PC-3 (cell line): Measurements from ENCODE around the gene DACT2. TPM values are rescaled to one million over a fixed set of nuclear protein-coding genes. Genes with fewer than 3 reads are reported as not detected.

Experiments
- ATAC-seq: fragments of 200-7000 bp; cut with Tn5 transposase; 2 replicates; pipeline ENCODE4 v1.9.1; 2020; ENCODE audit warnings: mild to moderate bottlenecking, moderate library complexity
- BruUV-seq: library from RNA; stranded (reverse); fragments of 400-500 nt; replicated peaks from 2 replicates; lab custom pipeline; 2021; lab: Mats Ljungman, UMichigan
- CTCF ChIA-PET: fragments of 300-600 bp; sonication (Branson Sonifier 250); formaldehyde crosslinking; loops from one replicate; lab custom pipeline; 2022; ENCODE audit warnings: antibody characterized with exemption; lab: Charles Lee
- POLR2A ChIA-PET: fragments of 300-600 bp; sonication (Branson Sonifier 250); formaldehyde crosslinking; loops from one replicate; lab custom pipeline; 2022; ENCODE audit warnings: antibody characterized with exemption; ENCODE audit not compliant: unreplicated experiment; lab: Charles Lee
- DNase-seq: peaks from one replicate; pipeline ENCODE4 v3.0.0-alpha.2; 2015
- H2AFZ ChIP-seq: fragments of 300-600 bp; sonication (generic); 2 replicates; pipeline ENCODE4 v1.6.0; 2016; ENCODE audit warnings: antibody characterized with exemption, low read length
- H3F3A ChIP-seq: fragments of 300-600 bp; sonication (generic); one replicate; pipeline ENCODE4 v1.6.0; 2017; ENCODE audit warnings: antibody characterized with exemption, low read length, control low read depth, mild to moderate bottlenecking; ENCODE audit not compliant: unreplicated experiment
- H3K27ac ChIP-seq: fragments of 300-600 bp; sonication (generic); 2 replicates; pipeline ENCODE4 v1.5.1; 2016; ENCODE audit warnings: mild to moderate bottlenecking, low read length
- H3K27me3 ChIP-seq: fragments of 300-600 bp; sonication (generic); 2 replicates; pipeline ENCODE4 v1.6.1; 2016; ENCODE audit warnings: low read length, mixed read lengths
- H3K36me3 ChIP-seq: fragments of 300-600 bp; sonication (generic); 2 replicates; pipeline ENCODE4 v1.6.1; 2016; ENCODE audit warnings: low read depth, mixed run types, low read length, mixed read lengths
- H3K4me1 ChIP-seq: fragments of 300-600 bp; sonication (generic); 2 replicates; pipeline ENCODE4 v1.5.1; 2016; ENCODE audit warnings: low read length; ENCODE audit not compliant: insufficient read depth
- H3K4me2 ChIP-seq: fragments of 300-600 bp; sonication (generic); 2 replicates; pipeline ENCODE4 v1.6.0; 2016; ENCODE audit warnings: low read length
- H3K4me3 ChIP-seq: fragments of 300-600 bp; sonication (generic); 2 replicates; pipeline ENCODE4 v1.5.1; 2016; ENCODE audit warnings: mild to moderate bottlenecking, low read length, mixed read lengths
- H3K79me2 ChIP-seq: fragments of 300-600 bp; sonication (generic); 2 replicates; pipeline ENCODE4 v1.6.1; 2017; ENCODE audit warnings: low read length, mixed read lengths
- H3K9ac ChIP-seq: fragments of 300-600 bp; sonication (generic); 2 replicates; pipeline ENCODE4 v1.6.0; 2016; ENCODE audit warnings: mild to moderate bottlenecking, low read length
- H3K9me2 ChIP-seq: fragments of 300-600 bp; sonication (generic); replicated peaks from 2 replicates; pipeline ENCODE4 v1.6.1; 2016; ENCODE audit warnings: mixed run types, low read length, mixed read lengths
- H3K9me3 ChIP-seq: fragments of 300-600 bp; sonication (generic); 2 replicates; pipeline ENCODE4 v1.6.1; 2016; ENCODE audit warnings: low read length, mixed read lengths
- H4K20me1 ChIP-seq: fragments of 300-600 bp; sonication (generic); 2 replicates; pipeline ENCODE4 v1.6.1; 2016; ENCODE audit warnings: low read length, mixed read lengths
- EZH2 ChIP-seq: fragments of 300-600 bp; sonication (generic); IDR thresholded peaks from one replicate; pipeline ENCODE4 v1.6.1; 2017; ENCODE audit warnings: antibody characterized with exemption, mild to moderate bottlenecking, low read length; ENCODE audit not compliant: unreplicated experiment
- EZH2phosphoT487 ChIP-seq: fragments of 300-600 bp; sonication (generic); IDR thresholded peaks from 2 replicates; pipeline ENCODE4 v1.6.1; 2018; ENCODE audit warnings: mild to moderate bottlenecking, antibody characterized with exemption, low read length, borderline replicate concordance
- intact Hi-C: fragments of 100-400 bp; cut with micrococcal nuclease; formaldehyde crosslinking; loops from 2 replicates; pipeline ENCODE4 v1.9.0; 2023
- total RNA-seq: library from RNA; depleted of rRNA; stranded (reverse); fragments of >200 nt; gene quantifications from 2 replicates; pipeline ENCODE4 v1.2.3, GENCODE V29; 2014
- TF ChIP-seq, protein P1 (sequence below): fragments of 300-600 bp; sonication (generic); conservative IDR thresholded peaks from 2 replicates; pipeline ENCODE4 v1.5.1; 2017; ENCODE audit warnings: antibody characterized with exemption, low read depth, mild to moderate bottlenecking, low read length

Gene DACT2
- total RNA-seq, 1 experiment from 2014 or later, result not detected

- H3F3A ChIP-seq, result no peaks in the 10 kb centered on the region
- no peak for DNase-seq
- H3K27ac ChIP-seq, result no peak overlapping the region
- no peaks in the 10 kb centered on the region for H3K79me2 ChIP-seq
- intact Hi-C loops, result no loop called here
- H3K4me1 ChIP-seq, result no peaks in the 10 kb centered on the region
- no peak for TF ChIP-seq EZH2
- no peak for TF ChIP-seq EZH2phosphoT487
- TF ChIP-seq, protein P1, sequence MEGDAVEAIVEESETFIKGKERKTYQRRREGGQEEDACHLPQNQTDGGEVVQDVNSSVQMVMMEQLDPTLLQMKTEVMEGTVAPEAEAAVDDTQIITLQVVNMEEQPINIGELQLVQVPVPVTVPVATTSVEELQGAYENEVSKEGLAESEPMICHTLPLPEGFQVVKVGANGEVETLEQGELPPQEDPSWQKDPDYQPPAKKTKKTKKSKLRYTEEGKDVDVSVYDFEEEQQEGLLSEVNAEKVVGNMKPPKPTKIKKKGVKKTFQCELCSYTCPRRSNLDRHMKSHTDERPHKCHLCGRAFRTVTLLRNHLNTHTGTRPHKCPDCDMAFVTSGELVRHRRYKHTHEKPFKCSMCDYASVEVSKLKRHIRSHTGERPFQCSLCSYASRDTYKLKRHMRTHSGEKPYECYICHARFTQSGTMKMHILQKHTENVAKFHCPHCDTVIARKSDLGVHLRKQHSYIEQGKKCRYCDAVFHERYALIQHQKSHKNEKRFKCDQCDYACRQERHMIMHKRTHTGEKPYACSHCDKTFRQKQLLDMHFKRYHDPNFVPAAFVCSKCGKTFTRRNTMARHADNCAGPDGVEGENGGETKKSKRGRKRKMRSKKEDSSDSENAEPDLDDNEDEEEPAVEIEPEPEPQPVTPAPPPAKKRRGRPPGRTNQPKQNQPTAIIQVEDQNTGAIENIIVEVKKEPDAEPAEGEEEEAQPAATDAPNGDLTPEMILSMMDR, result no peak
- no peak overlapping the region for H2AFZ ChIP-seq
- no TSS peak for BruUV-seq
- H3K9me3 ChIP-seq, result no peaks in the 10 kb centered on the region
- no peak overlapping the region for H3K4me3 ChIP-seq
- no peaks in the 10 kb centered on the region for H3K36me3 ChIP-seq
- no peak for ATAC-seq
- H3K9ac ChIP-seq, result no peak overlapping the region
- H3K4me2 ChIP-seq, result no peak overlapping the region
- POLR2A ChIA-PET, result no interaction called here
- no peaks in the 10 kb centered on the region for H3K9me2 ChIP-seq
- H4K20me1 ChIP-seq, result no peaks in the 10 kb centered on the region
- CTCF ChIA-PET, result no interaction called here
- peaks cover 21% of the 10 kb centered on the region for H3K27me3 ChIP-seq
Observed at GRCh38 chr6:168286116-168286515, 33.5 kb downstream of the DACT2 start.

- no peak overlapping the region for H2AFZ ChIP-seq
- no peaks in the 10 kb centered on the region for H3K36me3 ChIP-seq
- H3K9me3 ChIP-seq, result no peaks in the 10 kb centered on the region
- H4K20me1 ChIP-seq, result no peaks in the 10 kb centered on the region
- H3K9ac ChIP-seq, result no peak overlapping the region
- peaks cover 28% of the 10 kb centered on the region for H3K27me3 ChIP-seq
- intact Hi-C loops, result no loop called here
- H3K9me2 ChIP-seq, result no peaks in the 10 kb centered on the region
- ChIA-PET POLR2A (no interaction called here), CTCF (no interaction called here)
- TF ChIP-seq, protein P1, result no peak
- TF ChIP-seq EZH2, result no peak
- no peaks in the 10 kb centered on the region for H3K4me1 ChIP-seq
- no peaks in the 10 kb centered on the region for H3F3A ChIP-seq
- H3K79me2 ChIP-seq, result no peaks in the 10 kb centered on the region
- no TSS peak for BruUV-seq
- H3K4me2 ChIP-seq, result no peak overlapping the region
- H3K27ac ChIP-seq, result no peak overlapping the region
- no peak for DNase-seq
- ATAC-seq, result no peak
- H3K4me3 ChIP-seq, result no peak overlapping the region
Observed at GRCh38 chr6:168285456-168285855, 34.1 kb downstream of the DACT2 start.

DNA sequence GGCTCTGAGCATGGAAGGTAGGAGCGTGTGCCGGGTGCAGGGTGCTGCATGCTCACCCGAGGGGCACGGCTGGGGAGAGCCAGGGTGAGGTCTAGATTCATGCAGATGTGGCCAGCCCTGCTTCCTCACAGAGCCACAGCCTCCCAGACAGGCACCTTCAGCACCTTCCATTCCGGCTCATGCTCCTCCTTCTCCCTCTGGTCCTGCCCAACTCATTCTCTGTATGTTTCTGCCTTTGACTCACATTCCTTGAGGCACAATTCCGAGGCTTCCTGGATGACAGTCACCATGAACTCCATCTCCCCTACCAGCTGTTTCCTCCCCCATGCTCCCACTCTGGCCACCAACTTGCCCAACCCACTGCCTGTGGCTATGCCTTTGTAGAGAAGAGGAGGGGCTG, 35.4 kb downstream of the DACT2 start:
- no TSS peak for BruUV-seq
- intact Hi-C loops, result no loop called here
- ChIA-PET CTCF (no interaction called here), POLR2A (no interaction called here)
- no peaks in the 10 kb centered on the region for H4K20me1 ChIP-seq
- no peaks in the 10 kb centered on the region for H3K79me2 ChIP-seq
- H3K4me2 ChIP-seq, result no peak overlapping the region
- H3K4me3 ChIP-seq, result no peak overlapping the region
- peaks cover 36% of the 10 kb centered on the region for H3K27me3 ChIP-seq
- H3K9ac ChIP-seq, result no peak overlapping the region
- H3K9me3 ChIP-seq, result no peaks in the 10 kb centered on the region
- DNase-seq, result no peak
- no peaks in the 10 kb centered on the region for H3F3A ChIP-seq
- TF ChIP-seq EZH2phosphoT487 (no peak), EZH2 (no peak)
- TF ChIP-seq, protein P1, result no peak
- H3K4me1 ChIP-seq, result no peaks in the 10 kb centered on the region
- no peak for ATAC-seq
- no peak overlapping the region for H3K27ac ChIP-seq
- no peak overlapping the region for H2AFZ ChIP-seq
- H3K9me2 ChIP-seq, result no peaks in the 10 kb centered on the region
- H3K36me3 ChIP-seq, result no peaks in the 10 kb centered on the region
